ENCODE results near the gene TAPT1.
"Not testable (repeated sequence)": the region's sequence is repeated elsewhere in the genome, so short reads cannot be mapped to it uniquely, and the experiment has no call there.

The TAPT1 gene

DNA sequence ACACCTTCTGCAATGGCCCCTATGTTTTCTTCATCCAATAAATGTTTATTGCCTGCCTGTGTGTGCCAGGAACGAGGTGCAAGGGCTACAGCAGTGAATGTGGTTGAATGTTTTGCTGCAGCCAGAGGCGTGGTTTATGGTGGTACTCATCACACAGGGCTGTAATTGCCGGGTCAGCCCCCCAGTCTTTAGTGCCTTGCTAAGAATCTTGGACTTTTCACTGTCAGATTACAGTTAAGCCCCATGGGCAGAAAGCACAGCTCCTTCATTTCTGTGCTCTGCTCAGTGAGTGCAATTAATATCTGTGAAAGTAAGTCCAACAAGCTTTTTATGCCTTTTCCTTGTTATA is 67.8 kb downstream of the TAPT1 start:
- no peak overlapping the region for H3K4me3 ChIP-seq (ENCODE audit: low read depth, low read length)
- H3K27me3 ChIP-seq = no peaks in the 10 kb centered on the region
- TF ChIP-seq, protein P1, sequence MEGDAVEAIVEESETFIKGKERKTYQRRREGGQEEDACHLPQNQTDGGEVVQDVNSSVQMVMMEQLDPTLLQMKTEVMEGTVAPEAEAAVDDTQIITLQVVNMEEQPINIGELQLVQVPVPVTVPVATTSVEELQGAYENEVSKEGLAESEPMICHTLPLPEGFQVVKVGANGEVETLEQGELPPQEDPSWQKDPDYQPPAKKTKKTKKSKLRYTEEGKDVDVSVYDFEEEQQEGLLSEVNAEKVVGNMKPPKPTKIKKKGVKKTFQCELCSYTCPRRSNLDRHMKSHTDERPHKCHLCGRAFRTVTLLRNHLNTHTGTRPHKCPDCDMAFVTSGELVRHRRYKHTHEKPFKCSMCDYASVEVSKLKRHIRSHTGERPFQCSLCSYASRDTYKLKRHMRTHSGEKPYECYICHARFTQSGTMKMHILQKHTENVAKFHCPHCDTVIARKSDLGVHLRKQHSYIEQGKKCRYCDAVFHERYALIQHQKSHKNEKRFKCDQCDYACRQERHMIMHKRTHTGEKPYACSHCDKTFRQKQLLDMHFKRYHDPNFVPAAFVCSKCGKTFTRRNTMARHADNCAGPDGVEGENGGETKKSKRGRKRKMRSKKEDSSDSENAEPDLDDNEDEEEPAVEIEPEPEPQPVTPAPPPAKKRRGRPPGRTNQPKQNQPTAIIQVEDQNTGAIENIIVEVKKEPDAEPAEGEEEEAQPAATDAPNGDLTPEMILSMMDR (IDR thresholded peaks at IDR 0.05; ENCODE audit: low read depth, low read length) = no peak
- H3K4me1 ChIP-seq = peaks cover 27% of the 10 kb centered on the region
- H3K9me3 ChIP-seq = no peaks in the 10 kb centered on the region
- no peaks in the 10 kb centered on the region; the same call in 1 of the 2 replicates for H3K36me3 ChIP-seq
- no peak for DNase-seq

DNA sequence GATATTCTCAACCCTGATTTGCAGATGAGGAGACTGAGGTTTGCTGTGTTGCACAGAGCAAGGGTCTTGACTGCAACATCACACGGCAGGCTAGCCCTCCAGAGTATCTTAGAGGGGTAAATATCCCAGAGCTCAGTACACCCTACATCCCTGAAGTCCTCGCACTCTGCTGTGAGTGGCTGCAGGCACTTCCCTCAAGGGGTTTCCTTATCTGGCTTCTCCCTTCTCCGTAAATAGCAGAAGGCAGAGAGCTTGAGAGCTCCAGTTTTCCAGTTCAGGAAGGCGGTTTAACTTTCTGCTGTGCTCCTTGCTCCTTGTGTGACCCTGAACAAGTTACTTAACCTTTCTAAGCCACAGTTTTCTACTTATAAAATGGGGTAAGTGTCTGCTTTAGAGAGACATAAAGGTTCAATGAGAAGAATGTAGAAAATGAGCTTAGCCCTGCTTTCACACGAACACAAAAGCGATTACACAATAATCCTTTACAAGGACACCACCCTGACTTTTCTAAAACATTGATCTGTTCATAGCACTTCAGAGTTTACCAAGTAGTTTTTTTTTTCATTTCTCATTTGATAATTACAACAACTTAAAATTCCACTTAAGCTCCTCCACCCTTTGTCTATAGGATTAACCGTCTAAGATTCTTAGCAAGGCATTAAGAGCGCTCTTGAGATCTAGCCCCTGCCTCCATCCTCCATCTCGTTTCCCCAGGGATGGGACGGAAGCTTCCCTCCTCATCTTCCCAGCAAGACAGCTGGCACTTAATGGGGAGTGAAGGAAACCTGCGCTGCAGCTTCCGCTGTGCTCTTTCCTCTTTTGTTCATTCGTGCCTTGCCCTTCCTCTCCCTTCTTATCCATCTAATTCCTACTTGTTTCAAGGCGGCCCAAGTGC is 68.4 kb downstream of the TAPT1 start:
- no peak overlapping the region for H3K4me3 ChIP-seq (ENCODE audit: low read depth, low read length)
- no peaks in the 10 kb centered on the region for H3K27me3 ChIP-seq
- no peaks in the 10 kb centered on the region; the same call in 1 of the 2 replicates for H3K36me3 ChIP-seq
- no peaks in the 10 kb centered on the region for H3K9me3 ChIP-seq
- peaks cover 27% of the 10 kb centered on the region for H3K4me1 ChIP-seq
- DNase-seq = no peak
- TF ChIP-seq, protein P1 (IDR thresholded peaks at IDR 0.05; ENCODE audit: low read depth, low read length) = no peak

DNA sequence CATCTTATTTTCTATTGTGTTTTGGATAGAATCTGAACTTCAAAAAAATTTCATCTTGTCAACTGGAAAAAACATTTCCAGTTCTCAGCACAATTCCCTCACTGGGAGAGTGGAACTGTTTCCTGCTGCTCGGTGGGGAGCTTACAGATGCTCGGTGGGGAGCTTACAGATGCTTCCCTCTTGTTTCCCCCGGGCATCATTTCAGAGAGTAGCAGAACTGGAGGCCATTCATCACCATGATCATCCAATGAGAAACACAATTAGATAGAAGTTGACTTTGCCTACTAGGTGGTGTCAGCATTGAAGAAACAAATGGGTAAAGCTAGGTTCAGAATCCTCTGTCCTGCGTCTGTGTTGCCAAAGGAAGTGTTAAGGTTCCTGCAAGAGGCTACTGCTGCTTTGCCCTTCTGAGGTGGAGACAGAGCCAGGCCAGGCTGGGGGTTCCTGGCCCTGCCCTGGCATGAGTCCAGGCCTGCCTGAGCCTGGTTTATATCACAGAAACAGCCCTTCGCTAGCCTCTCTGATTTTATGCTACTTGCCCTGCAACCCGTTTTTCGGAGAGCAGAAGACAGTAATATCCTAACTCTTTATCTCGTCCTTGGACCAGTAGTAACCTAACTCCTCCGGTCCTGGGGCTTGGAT is 70.6 kb downstream of the TAPT1 start:
- Histone ChIP-seq H3K9me3 (no peaks in the 10 kb centered on the region), H3K4me1 (peaks cover 27% of the 10 kb centered on the region), H3K27me3 (no peaks in the 10 kb centered on the region), H3K4me3 (ENCODE audit: low read depth, low read length) (peak overlapping the region; percentile 25), H3K36me3 (no peaks in the 10 kb centered on the region)
- TF ChIP-seq, protein P1 (IDR thresholded peaks at IDR 0.05; ENCODE audit: low read depth, low read length) = no peak
- DNase-seq = peak; percentile 83

DNA sequence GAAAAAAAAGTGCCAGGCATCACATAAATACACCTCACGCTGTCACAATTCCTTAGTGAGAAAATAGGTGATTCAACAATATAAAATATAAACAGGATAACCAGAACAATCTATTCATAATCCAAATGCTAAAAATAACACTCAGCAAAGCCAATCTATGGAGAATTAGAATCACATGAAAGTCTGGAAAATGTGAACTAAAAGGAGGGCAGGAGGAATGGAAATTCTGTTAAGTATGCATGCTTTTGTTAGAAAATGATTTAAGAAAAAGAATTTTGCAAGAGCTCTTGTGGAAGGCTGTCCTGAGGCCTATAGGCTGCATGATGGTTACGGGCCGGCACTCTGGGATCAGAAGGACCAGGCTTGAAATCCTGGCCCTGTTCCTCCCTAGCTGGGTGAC is 71.8 kb downstream of the TAPT1 start:
- no peak for DNase-seq
- Histone ChIP-seq H3K4me3 (ENCODE audit: low read depth, low read length) (no peak overlapping the region), H3K4me1 (peaks cover 27% of the 10 kb centered on the region), H3K9me3 (no peaks in the 10 kb centered on the region), H3K36me3 (no peaks in the 10 kb centered on the region), H3K27me3 (no peaks in the 10 kb centered on the region)
- TF ChIP-seq, protein P1 (IDR thresholded peaks at IDR 0.05; ENCODE audit: low read depth, low read length) = no peak

DNA sequence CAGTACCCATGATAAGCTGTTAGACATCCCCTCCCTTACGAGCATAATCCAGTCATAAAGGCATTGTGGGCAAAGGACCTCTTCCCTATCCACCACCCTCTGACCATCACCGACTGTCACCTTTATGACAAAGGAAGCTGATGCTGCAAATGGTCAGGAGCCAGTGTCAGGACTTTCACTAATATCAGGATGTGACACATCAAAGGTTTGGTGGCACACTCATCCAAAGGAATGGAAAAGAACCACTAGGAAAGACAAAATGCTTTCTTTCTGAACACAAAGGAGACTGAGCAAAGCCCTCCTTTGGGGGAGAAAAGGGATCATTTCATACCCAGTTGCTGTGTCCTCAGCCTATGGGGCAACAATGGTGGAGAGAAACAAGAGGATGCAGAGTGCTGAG is 75.6 kb downstream of the TAPT1 start:
- H3K4me1 ChIP-seq = peaks cover 10% of the 10 kb centered on the region
- H3K9me3 ChIP-seq = no peaks in the 10 kb centered on the region
- TF ChIP-seq, protein P1 (IDR thresholded peaks at IDR 0.05; ENCODE audit: low read depth, low read length) = no peak
- H3K4me3 ChIP-seq (ENCODE audit: low read depth, low read length) = no peak overlapping the region
- H3K36me3 ChIP-seq = no peaks in the 10 kb centered on the region
- no peak for DNase-seq
- H3K27me3 ChIP-seq = no peaks in the 10 kb centered on the region

DNA sequence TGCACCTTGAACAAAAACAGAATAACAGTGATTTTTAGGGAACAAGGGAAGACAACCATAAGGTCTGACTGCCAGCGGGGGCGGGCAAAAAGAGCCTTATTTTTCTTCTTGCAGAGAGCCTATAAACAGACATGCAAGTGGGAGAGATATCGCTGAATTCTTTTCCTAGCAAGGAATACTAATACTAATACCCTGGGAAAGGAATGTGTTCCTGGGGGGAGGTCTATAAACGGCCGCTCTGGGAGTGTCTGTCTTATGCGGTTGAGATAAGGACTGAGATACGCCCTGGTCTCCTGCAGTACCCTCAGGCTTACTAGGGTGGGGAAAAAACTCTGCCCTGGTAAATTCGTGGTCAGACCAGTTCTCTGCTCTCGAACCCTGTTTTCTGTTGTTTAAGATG is 81.4 kb downstream of the TAPT1 start:
- not testable (repeated sequence) for DNase-seq; H3K4me1 ChIP-seq; H3K27me3 ChIP-seq; H3K4me3 ChIP-seq (ENCODE audit: low read depth, low read length); H3K36me3 ChIP-seq; H3K9me3 ChIP-seq
